CD4-positive, alpha-beta T cell treated with Interleukin-4 for 4 hours (primary cell): Measurements from ENCODE around the gene ADIRF.
"Not testable (repeated sequence)": the region's sequence is repeated elsewhere in the genome, so short reads cannot be mapped to it uniquely, and the experiment has no call there.

ENCODE experiments used
- DNase-seq: peaks from one replicate; pipeline ENCODE4 v3.0.0-alpha.2; 2020

Gene ADIRF

GRCh38 chr10:86968271-86968993 is at the start of gene ADIRF:
Gene ADIRF, plus strand, starts transcription at chr10:86968482. Its CDS starts 63 bp downstream, at chr10:86968545.
- DNase-seq, result no peak

- no peak for DNase-seq
Measured at GRCh38 chr10:86922553-86922961, 45.7 kb upstream of the ADIRF start.

- no peak for DNase-seq
Measured at GRCh38 chr10:86929468-86930380, 38.6 kb upstream of the ADIRF start.

- DNase-seq, result no peak
Measured at GRCh38 chr10:86931872-86932271, 36.4 kb upstream of the ADIRF start.

GRCh38 chr10:86932674-86933073 is 35.6 kb upstream of the ADIRF start:
- no peak for DNase-seq

- DNase-seq, result not testable (repeated sequence)
Measured at GRCh38 chr10:86934162-86934711, 34.0 kb upstream of the ADIRF start.

- no peak for DNase-seq
Measured at GRCh38 chr10:86936661-86937501, 31.4 kb upstream of the ADIRF start.

- no peak for DNase-seq
Measured at GRCh38 chr10:86937502-86938154, 30.7 kb upstream of the ADIRF start.

GRCh38 chr10:86938260-86938659 is 30.0 kb upstream of the ADIRF start:
- DNase-seq, result no peak

GRCh38 chr10:86940076-86940475 is 28.2 kb upstream of the ADIRF start:
- DNase-seq, result not testable (repeated sequence)

- no peak for DNase-seq
Measured at GRCh38 chr10:86940677-86941076, 27.6 kb upstream of the ADIRF start.

GRCh38 chr10:86941426-86941825 is 26.9 kb upstream of the ADIRF start:
- DNase-seq, result no peak

GRCh38 chr10:86941991-86942421 is 26.3 kb upstream of the ADIRF start:
- no peak for DNase-seq

GRCh38 chr10:86942441-86943315 is 25.6 kb upstream of the ADIRF start:
- DNase-seq, result no peak

- DNase-seq, result no peak
Measured at GRCh38 chr10:86943316-86944030, 24.8 kb upstream of the ADIRF start.

- DNase-seq, result no peak
Measured at GRCh38 chr10:86944031-86944419, 24.3 kb upstream of the ADIRF start.

- no peak for DNase-seq
Measured at GRCh38 chr10:86944471-86944870, 23.8 kb upstream of the ADIRF start.

- no peak for DNase-seq
Measured at GRCh38 chr10:86944907-86945306, 23.4 kb upstream of the ADIRF start.

GRCh38 chr10:86945361-86946212 is 22.7 kb upstream of the ADIRF start:
- DNase-seq, result no peak
